Stimulated activated CD8-positive, alpha-beta memory T cell treated with anti-CD3 and anti-CD28 coated beads, Interleukin-12 subunit alpha, Interleukin-12 subunit beta, amount 100 ng/mL, for 1 hour (primary cell): Measurements from ENCODE around the gene UBR3.

Experiments
- DNase-seq: peaks from one replicate; pipeline ENCODE4 v3.0.0-alpha.2; 2020; ENCODE audit warnings: low read depth

The UBR3 gene

GRCh38 chr2:170047331-170048065, 220.2 kb downstream of the UBR3 start:
- no peak for DNase-seq

GRCh38 chr2:170052151-170052550, 224.9 kb downstream of the UBR3 start:
- DNase-seq, result no peak

GRCh38 chr2:170054997-170055396, 227.7 kb downstream of the UBR3 start:
- DNase-seq, result no peak

DNA sequence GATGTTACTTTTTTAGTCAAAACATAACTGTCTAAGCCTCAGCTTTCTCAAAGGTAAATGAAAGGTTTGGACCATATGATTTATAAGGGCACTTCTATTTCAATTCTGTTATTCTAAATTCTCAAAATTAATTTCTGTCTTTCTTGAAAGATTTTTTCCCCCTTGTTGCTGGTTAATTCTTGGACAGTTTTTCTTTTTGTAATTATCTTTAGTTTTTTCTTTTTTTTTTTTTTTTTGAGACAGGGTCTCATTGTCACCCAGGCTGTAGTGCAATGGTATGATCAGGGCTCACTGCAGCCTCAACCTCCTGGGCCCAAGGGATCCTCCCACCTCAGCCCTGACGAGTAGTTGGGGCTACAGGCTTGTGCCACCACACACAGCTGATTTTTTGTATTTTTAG, 229.6 kb downstream of the UBR3 start:
- no peak for DNase-seq

- DNase-seq, result no peak
Measured at GRCh38 chr2:170063456-170064235, 236.4 kb downstream of the UBR3 start.

- DNase-seq, result no peak
Measured at GRCh38 chr2:170070778-170071177, 243.5 kb downstream of the UBR3 start.

GRCh38 chr2:170073288-170073687, 246.0 kb downstream of the UBR3 start:
- no peak for DNase-seq

DNA sequence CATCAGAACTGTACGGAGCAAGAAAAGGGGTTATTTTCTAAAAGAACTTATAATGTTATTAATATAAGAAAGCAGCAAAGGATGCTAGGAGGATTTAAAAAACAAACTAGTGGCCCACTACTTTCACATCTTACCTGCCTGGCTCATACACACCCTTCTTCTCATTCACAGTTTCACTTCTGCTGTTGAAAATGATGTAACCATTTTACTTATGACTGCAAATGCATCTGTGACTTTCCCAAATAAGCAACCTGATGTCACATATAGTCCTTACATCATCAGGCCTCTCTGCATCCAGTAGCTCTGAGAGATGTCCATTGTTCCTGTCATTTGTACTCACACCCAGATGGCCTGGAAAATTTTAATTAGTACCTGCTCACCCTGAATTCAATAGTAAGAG, 248.9 kb downstream of the UBR3 start:
- DNase-seq, result no peak

- DNase-seq, result no peak
Measured at GRCh38 chr2:170077830-170078569, 250.7 kb downstream of the UBR3 start.

GRCh38 chr2:170084820-170085491, 257.7 kb downstream of the UBR3 start:
- DNase-seq, result no peak

DNA sequence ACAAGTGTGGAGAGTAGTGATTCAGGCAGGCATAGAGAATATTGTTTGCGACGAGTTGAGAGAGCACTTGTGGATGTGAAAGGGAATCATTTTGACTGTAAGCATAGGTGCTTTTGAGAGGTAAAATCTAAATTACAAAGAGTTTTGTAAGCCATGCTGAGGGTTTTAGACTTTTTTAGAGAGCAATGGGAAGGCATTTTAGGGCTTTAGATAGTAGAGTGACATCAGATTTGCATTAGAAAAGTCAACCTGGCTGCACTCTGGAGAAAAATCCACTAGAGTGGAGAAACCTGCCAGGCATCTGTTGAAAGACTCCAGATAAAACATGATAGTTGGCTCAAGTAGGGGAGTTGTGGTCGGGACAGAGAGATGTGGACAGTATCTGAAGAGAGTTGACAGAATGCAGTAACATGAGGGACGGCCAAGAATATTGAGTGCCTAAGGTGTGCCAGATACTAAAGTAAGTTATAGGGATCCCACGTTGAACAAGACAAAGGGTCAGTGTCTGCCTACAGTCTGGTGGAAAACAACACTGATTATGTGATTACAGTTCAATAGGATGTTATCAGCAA, 258.9 kb downstream of the UBR3 start:
- no peak for DNase-seq

DNA sequence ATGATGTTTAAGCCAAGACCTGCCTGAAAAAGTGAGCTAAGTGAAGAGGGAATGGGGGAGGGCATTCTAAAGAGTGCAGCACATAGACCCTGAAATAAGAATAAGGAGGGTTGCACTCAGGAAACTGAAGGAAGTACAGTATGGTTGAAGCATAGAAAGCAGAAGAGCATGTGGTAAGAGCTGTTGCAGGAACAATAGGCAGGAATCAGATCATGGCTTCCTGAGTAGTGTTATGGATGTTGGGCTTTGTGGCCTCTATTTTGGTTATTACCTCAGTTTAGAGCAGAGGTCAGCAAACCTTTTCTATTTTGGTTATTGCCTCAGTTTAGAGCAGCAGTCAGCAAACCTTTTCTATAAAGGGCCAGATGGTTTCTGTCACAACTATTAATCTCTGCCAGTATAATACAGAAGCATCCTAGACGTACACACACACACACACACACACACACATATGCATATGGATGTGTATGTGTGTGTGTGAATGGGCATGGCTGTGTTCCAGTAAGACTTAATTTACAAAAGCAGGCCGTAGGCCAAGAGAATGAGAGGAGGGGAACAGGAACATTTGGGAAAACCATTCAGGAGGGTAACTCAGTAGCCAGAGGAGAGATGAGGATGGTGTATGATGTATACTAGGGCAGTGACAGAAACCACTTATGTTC, 259.6 kb downstream of the UBR3 start:
- no peak for DNase-seq

DNA sequence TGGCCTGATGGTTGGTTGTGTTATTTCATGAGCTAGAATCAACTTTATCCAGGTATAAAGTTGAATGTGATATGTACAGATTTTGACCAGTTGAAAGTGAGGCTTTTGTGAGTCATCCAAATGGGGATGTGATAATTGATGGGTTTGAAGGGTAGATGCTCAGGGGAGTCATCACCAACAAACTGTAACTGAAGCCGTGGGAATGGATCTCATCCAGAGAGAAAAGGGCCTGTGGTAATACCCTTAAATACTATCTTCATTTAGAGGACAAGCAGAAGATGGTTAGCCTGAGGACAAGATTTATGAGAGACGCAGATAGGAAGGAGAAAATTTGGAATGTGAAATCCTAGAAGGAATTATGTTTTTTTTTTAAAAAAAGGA, 260.1 kb downstream of the UBR3 start:
- no peak for DNase-seq

GRCh38 chr2:170088776-170089175, 261.5 kb downstream of the UBR3 start:
- no peak for DNase-seq

DNA sequence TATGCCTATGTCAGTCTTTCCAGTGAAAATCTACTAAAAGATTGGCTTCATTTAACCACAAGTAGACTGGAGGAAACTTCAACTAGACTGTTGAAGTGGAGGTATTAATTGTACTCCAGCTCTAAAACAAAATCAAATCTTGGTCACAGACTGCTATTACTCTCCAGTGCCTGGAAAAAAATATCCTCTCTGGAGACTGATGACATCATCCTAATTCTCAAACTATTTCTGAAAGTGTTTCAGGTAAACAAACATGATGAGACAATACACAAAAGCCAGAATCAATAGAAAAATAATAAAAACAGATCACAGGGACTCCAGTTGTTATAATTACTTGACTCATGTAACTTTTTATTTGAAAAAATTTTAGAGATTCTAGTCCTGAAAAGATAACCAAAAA, 263.0 kb downstream of the UBR3 start:
- DNase-seq, result no peak

- no peak for DNase-seq
Measured at GRCh38 chr2:170091436-170091835, 264.2 kb downstream of the UBR3 start.

- no peak for DNase-seq
Measured at GRCh38 chr2:170092436-170093060, 265.3 kb downstream of the UBR3 start.

- DNase-seq, result no peak
Measured at GRCh38 chr2:170095380-170095779, 268.1 kb downstream of the UBR3 start.

- no peak for DNase-seq
Measured at GRCh38 chr2:170098626-170099312, 271.5 kb downstream of the UBR3 start.

- no peak for DNase-seq
Measured at GRCh38 chr2:170101789-170102188, 274.5 kb downstream of the UBR3 start.
